ENCODE data around the gene SH3TC1.

DNA sequence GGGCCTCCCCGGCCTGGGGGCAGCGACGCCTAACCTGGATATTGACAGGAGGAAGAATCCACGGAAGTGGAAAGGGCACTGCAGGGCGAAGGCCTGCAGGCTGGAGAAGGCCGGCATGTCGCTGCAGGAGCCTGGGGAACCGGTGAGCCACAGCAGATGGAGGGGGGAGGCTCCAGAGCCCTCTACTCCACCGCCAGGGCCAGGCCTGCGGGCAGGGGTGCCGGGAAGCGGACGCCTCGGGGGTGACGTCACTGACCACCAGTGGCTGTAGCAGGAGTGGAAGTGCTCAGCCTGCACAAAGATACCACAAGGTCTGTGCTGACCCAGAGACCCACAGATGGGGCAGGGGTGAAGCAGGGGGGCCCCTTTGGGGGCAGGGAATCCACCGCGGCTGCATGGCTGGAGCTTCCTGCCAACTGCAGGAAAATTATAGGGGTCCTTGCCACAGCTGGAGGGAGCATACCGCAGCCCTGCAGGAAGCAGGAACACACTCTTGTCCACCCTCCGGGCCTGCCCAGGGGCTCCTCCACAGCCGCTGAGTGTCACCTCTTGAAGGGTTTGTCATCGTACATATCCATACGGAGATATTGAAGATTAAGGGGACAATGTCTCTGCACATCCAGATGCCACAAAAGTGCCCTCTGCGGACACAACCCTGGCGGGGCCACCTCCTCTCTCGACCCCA lies 62.9 kb downstream of the SH3TC1 start:
- no peak for TF ChIP-seq HOXA7 (CRISPR knock-in tag; IDR thresholded peaks at IDR 0.05)
- no peak for TF ChIP-seq CEBPB (IDR thresholded peaks at IDR 0.05)
- TF ChIP-seq KDM1A (IDR thresholded peaks at IDR 0.05; ENCODE audit: low read depth), result no peak
- no peak for TF ChIP-seq POLR2A (IDR thresholded peaks at IDR 0.05; ENCODE audit: low read length)
- TF ChIP-seq, protein P1, sequence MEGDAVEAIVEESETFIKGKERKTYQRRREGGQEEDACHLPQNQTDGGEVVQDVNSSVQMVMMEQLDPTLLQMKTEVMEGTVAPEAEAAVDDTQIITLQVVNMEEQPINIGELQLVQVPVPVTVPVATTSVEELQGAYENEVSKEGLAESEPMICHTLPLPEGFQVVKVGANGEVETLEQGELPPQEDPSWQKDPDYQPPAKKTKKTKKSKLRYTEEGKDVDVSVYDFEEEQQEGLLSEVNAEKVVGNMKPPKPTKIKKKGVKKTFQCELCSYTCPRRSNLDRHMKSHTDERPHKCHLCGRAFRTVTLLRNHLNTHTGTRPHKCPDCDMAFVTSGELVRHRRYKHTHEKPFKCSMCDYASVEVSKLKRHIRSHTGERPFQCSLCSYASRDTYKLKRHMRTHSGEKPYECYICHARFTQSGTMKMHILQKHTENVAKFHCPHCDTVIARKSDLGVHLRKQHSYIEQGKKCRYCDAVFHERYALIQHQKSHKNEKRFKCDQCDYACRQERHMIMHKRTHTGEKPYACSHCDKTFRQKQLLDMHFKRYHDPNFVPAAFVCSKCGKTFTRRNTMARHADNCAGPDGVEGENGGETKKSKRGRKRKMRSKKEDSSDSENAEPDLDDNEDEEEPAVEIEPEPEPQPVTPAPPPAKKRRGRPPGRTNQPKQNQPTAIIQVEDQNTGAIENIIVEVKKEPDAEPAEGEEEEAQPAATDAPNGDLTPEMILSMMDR (IDR thresholded peaks at IDR 0.05), result no peak
